HEK293 (cell line): ENCODE results near the gene NSUN6.
A peak's percentile ranks its signal among the peaks of the same experiment; 100 is the strongest.

ENCODE experiments used
- CTCF ChIA-PET: fragments of 350-600 bp; formaldehyde crosslinking; extraction: SDS; loops from one replicate; lab custom pipeline; 2021; ENCODE audit warnings: antibody characterized with exemption; lab: Yijun Ruan, JAX
- POLR2A ChIA-PET: fragments of 300-600 bp; formaldehyde crosslinking; extraction: SDS; loops from one replicate; lab custom pipeline; 2020; ENCODE audit warnings: antibody characterized with exemption, inconsistent platforms; lab: Yijun Ruan, JAX
- H3K27ac ChIP-seq: fragments of 200-500 bp; sonication (Bioruptor generic); 2 replicates; pipeline ENCODE4 v1.5.1; 2014; ENCODE audit warnings: low read depth, low read length, control low read depth, inconsistent platforms; ENCODE audit errors: extremely low read depth
- H3K36me3 ChIP-seq, 2 experiments: fragments of 200-500 bp in 1 of 2; sonication (Bioruptor generic) in 1 of 2; 1 replicate in 1 of 2; 2 replicates in 1 of 2; pipeline ENCODE4 v1.5.1; 2014 to 2017; ENCODE audit warnings: inconsistent platforms in 2 of 2, low read length in 2 of 2; ENCODE audit not compliant: control insufficient read depth in 2 of 2, insufficient read depth in 1 of 2
- H3K4me1 ChIP-seq: fragments of 200-500 bp; sonication (Bioruptor generic); 2 replicates; pipeline ENCODE4 v1.5.1; 2014; ENCODE audit warnings: mild to moderate bottlenecking, low read length, inconsistent platforms; ENCODE audit not compliant: control insufficient read depth, insufficient read depth
- H3K4me3 ChIP-seq: 2 replicates; pipeline ENCODE4 v1.5.1; 2011; ENCODE audit warnings: low read depth, mild to moderate bottlenecking, control low read depth, low read length, moderate library complexity
- H3K9me3 ChIP-seq: fragments of 200-500 bp; sonication (Bioruptor generic); 2 replicates; pipeline ENCODE4 v1.5.1; 2014; ENCODE audit warnings: low read depth, low read length, inconsistent platforms; ENCODE audit not compliant: control insufficient read depth, insufficient read depth
- EGR2 ChIP-seq: fragments of 450-650 bp; formaldehyde crosslinking; IDR thresholded peaks from 2 replicates; pipeline ENCODE4 v1.5.1; 2016; ENCODE audit warnings: low read depth, missing biosample characterization, missing genetic modification characterization
- INSM2 ChIP-seq: fragments of 450-650 bp; formaldehyde crosslinking; IDR thresholded peaks from 2 replicates; pipeline ENCODE4 v1.5.1; 2016; ENCODE audit warnings: missing biosample characterization, missing genetic modification characterization
- KLF9 ChIP-seq: fragments of 450-650 bp; formaldehyde crosslinking; IDR thresholded peaks from 2 replicates; pipeline ENCODE4 v1.5.1; 2016; ENCODE audit warnings: missing biosample characterization, missing genetic modification characterization, low read depth
- OSR2 ChIP-seq: fragments of 450-650 bp; formaldehyde crosslinking; IDR thresholded peaks from 2 replicates; pipeline ENCODE4 v1.5.1; 2016; ENCODE audit warnings: missing biosample characterization, missing genetic modification characterization
- PRDM10 ChIP-seq: fragments of 450-650 bp; formaldehyde crosslinking; IDR thresholded peaks from 2 replicates; pipeline ENCODE4 v1.5.1; 2016; ENCODE audit warnings: missing biosample characterization, missing genetic modification characterization
- SALL2 ChIP-seq: fragments of 450-650 bp; formaldehyde crosslinking; IDR thresholded peaks from 2 replicates; pipeline ENCODE4 v1.5.0; 2017; ENCODE audit warnings: missing biosample characterization, mild to moderate bottlenecking, missing genetic modification characterization, borderline replicate concordance
- ZBTB20 ChIP-seq: fragments of 450-650 bp; formaldehyde crosslinking; IDR thresholded peaks from 2 replicates; pipeline ENCODE4 v1.5.1; 2016; ENCODE audit warnings: missing biosample characterization, missing genetic modification characterization
- ZEB2 ChIP-seq: fragments of 450-650 bp; formaldehyde crosslinking; IDR thresholded peaks from 2 replicates; pipeline ENCODE4 v1.5.1; 2016; ENCODE audit warnings: missing biosample characterization, missing genetic modification characterization
- ZFP41 ChIP-seq: fragments of 450-650 bp; formaldehyde crosslinking; IDR thresholded peaks from 2 replicates; pipeline ENCODE4 v1.5.1; 2016; ENCODE audit warnings: missing biosample characterization, missing genetic modification characterization, borderline replicate concordance
- ZNF16 ChIP-seq: fragments of 450-650 bp; formaldehyde crosslinking; IDR thresholded peaks from 2 replicates; pipeline ENCODE4 v1.5.1; 2016; ENCODE audit warnings: low read depth, missing biosample characterization, missing genetic modification characterization
- ZNF184 ChIP-seq: fragments of 450-650 bp; IDR thresholded peaks from 2 replicates; pipeline ENCODE4 v1.5.1; 2018; ENCODE audit warnings: missing biosample characterization, mild to moderate bottlenecking, missing genetic modification characterization
- ZNF274 ChIP-seq, 2 experiments: fragments of 200-500 bp in 1 of 2; fragments of 450-650 bp in 1 of 2; sonication (Bioruptor generic) in 1 of 2; formaldehyde crosslinking in 1 of 2; IDR thresholded peaks; 2 replicates each; pipeline versions ENCODE4 v1.5.1 to v1.6.1; 2014 to 2016; ENCODE audit warnings: borderline replicate concordance in 1 of 2, inconsistent platforms in 1 of 2, low read length in 1 of 2, missing biosample characterization in 1 of 2, missing genetic modification characterization in 1 of 2
- ZNF292 ChIP-seq: fragments of 450-650 bp; formaldehyde crosslinking; IDR thresholded peaks from 2 replicates; pipeline ENCODE4 v1.5.1; 2016; ENCODE audit warnings: low read depth, missing biosample characterization, missing genetic modification characterization, borderline replicate concordance
- ZNF324 ChIP-seq: fragments of 450-650 bp; formaldehyde crosslinking; IDR thresholded peaks from 2 replicates; pipeline ENCODE4 v1.5.1; 2016; ENCODE audit warnings: missing biosample characterization, missing genetic modification characterization
- ZNF362 ChIP-seq: fragments of 450-650 bp; formaldehyde crosslinking; IDR thresholded peaks from 2 replicates; pipeline ENCODE4 v1.5.1; 2016; ENCODE audit warnings: missing biosample characterization, missing genetic modification characterization
- ZNF514 ChIP-seq: fragments of 450-650 bp; formaldehyde crosslinking; IDR thresholded peaks from 2 replicates; pipeline ENCODE4 v1.5.1; 2016; ENCODE audit warnings: missing biosample characterization, missing genetic modification characterization
- ZNF623 ChIP-seq: fragments of 450-650 bp; formaldehyde crosslinking; IDR thresholded peaks from 2 replicates; pipeline ENCODE4 v1.5.1; 2016; ENCODE audit warnings: missing biosample characterization, missing genetic modification characterization
- ZNF626 ChIP-seq: fragments of 450-650 bp; sonication (Bioruptor Pico); formaldehyde crosslinking; IDR thresholded peaks from 2 replicates; pipeline ENCODE4 v1.5.1; 2018; ENCODE audit warnings: missing biosample characterization, missing genetic modification characterization, inconsistent platforms
- ZNF658 ChIP-seq: fragments of 450-650 bp; formaldehyde crosslinking; IDR thresholded peaks from 2 replicates; pipeline ENCODE4; 2016; ENCODE audit warnings: missing biosample characterization, missing genetic modification characterization
- ZNF670 ChIP-seq: fragments of 450-650 bp; formaldehyde crosslinking; IDR thresholded peaks from 2 replicates; pipeline ENCODE4 v1.5.1; 2016; ENCODE audit warnings: missing biosample characterization, missing genetic modification characterization, low read depth
- ZNF768 ChIP-seq: fragments of 450-650 bp; formaldehyde crosslinking; IDR thresholded peaks from 2 replicates; pipeline ENCODE4 v1.5.1; 2018; ENCODE audit warnings: missing biosample characterization, mild to moderate bottlenecking, missing genetic modification characterization
- ZNF776 ChIP-seq: fragments of 450-650 bp; formaldehyde crosslinking; IDR thresholded peaks from 2 replicates; pipeline ENCODE4 v1.5.0; 2017; ENCODE audit warnings: missing biosample characterization, missing genetic modification characterization, borderline replicate concordance
- ZSCAN16 ChIP-seq: fragments of 450-650 bp; formaldehyde crosslinking; IDR thresholded peaks from 2 replicates; pipeline ENCODE4 v1.5.1; 2016; ENCODE audit warnings: missing biosample characterization, missing genetic modification characterization
- ZSCAN4 ChIP-seq: fragments of 450-650 bp; formaldehyde crosslinking; IDR thresholded peaks from 2 replicates; pipeline ENCODE4 v1.5.1; 2017; ENCODE audit warnings: missing biosample characterization, missing genetic modification characterization

NSUN6 gene

GRCh38 chr10:18680754-18681153 lies 29.4 kb upstream of the NSUN6 start:
- no peak for TF ChIP-seq ZNF184
- TF ChIP-seq ZEB2: no peak
- peak; percentile 64 for TF ChIP-seq ZBTB20 (tag by site-specific recombination)
- TF ChIP-seq, all 188 proteins: peak for 1
- Histone ChIP-seq H3K4me1 (no peaks in the 10 kb centered on the region), H3K27ac (no peak overlapping the region), H3K4me3 (no peak overlapping the region), H3K9me3 (no peaks in the 10 kb centered on the region), H3K36me3 (peaks cover 6 to 18% of the 10 kb centered on the region in 2 experiments)
- ChIA-PET POLR2A (interaction anchor here (0.9 kb wide), 1 partner anchor 21 kb away, joined by 3 read pairs; the partner anchor contains the start of gene ARL5B), CTCF (no interaction called here)

DNA sequence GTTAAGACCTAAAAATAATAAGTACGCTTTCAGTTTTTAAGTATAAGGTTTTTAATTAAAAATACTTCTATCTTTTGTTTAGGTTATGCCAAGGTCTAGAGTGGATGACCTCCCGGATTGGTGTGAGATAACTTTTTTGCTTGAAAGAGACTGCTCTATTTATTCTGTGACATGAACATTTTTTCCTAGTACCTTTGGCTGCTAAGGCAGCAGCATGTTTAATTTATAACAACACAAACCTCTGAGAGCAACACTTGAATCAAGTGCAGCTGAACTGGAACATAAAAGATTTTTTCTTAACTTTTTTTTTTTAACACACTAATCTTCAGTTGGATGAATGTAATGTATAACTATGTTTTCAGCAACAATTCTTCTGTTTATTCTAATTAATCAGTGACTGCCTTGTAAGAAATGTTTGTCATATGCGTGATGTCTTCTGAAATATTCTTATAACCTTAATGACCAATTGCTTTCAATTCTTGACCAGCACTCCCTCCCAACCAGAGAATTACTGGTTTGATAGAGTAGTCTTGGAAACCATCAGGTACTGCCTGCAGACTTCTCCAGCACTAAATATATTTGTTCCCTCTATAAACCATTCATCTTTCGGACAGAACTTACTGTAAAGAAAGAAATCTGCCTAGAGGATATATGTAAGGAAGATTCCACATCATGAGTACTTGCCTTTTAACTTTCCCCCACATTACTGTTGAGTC lies 23.9 kb upstream of the NSUN6 start:
- ChIA-PET CTCF (no interaction called here), POLR2A (no interaction called here)
- Histone ChIP-seq H3K36me3 (peaks cover 33 to 53% of the 10 kb centered on the region in 2 experiments), H3K4me1 (no peaks in the 10 kb centered on the region), H3K27ac (no peak overlapping the region), H3K9me3 (no peaks in the 10 kb centered on the region), H3K4me3 (no peak overlapping the region)
- TF ChIP-seq ZNF768 (tag by site-specific recombination) (no peak), ZNF274 (IDR thresholded peaks at IDR 0.05; ENCODE audit: low read length) (no peak), ZNF274 (tag by site-specific recombination; IDR thresholded peaks at IDR 0.05; ENCODE audit: borderline replicate concordance) (no peak), ZNF292 (tag by site-specific recombination) (no peak), EGR2 (tag by site-specific recombination) (no peak), ZNF670 (tag by site-specific recombination) (no peak), ZSCAN4 (tag by site-specific recombination) (no peak)

DNA sequence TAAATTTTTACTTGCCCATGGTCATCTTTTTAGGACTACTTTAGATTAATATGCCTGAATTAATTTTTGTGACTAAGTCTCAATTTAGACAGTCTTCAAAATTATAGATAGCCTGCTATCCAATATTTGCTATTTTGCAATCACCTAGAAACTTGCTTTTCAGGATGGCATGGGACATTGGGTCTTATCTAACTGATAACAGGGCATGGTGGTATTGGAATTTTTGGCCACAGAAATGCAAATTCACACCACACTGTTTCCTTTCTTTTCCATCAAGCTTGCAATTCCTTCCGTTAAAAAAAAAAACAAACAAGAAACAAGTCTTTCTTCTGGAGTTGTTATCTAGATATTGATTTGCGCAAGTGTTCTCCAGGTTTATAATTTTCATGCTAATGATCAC lies 16.6 kb upstream of the NSUN6 start:
- ChIA-PET CTCF (interaction anchor here (0.7 kb wide), 1 partner anchor 65 kb away, joined by 5 read pairs; no protein-coding TSS in a partner anchor), POLR2A (interaction anchor here (1.1 kb wide), 1 partner anchor 9 kb away, joined by 3 read pairs; the partner anchor contains the start of gene ARL5B)
- Histone ChIP-seq H3K36me3 (peaks cover 44 to 54% of the 10 kb centered on the region in 2 experiments), H3K27ac (no peak overlapping the region), H3K4me1 (peaks cover 9% of the 10 kb centered on the region), H3K4me3 (no peak overlapping the region), H3K9me3 (no peaks in the 10 kb centered on the region)
- TF ChIP-seq OSR2: no peak
- no peak for TF ChIP-seq ZNF626
- no peak for TF ChIP-seq PRDM10 (tag by site-specific recombination)
- TF ChIP-seq ZNF324 (tag by site-specific recombination): no peak
- no peak for TF ChIP-seq ZNF658
- TF ChIP-seq ZFP41 (tag by site-specific recombination): no peak
- no peak for TF ChIP-seq ZSCAN16 (tag by site-specific recombination)
- no peak for TF ChIP-seq ZNF16
- TF ChIP-seq ZNF776 (tag by site-specific recombination): no peak
- TF ChIP-seq ZNF623 (tag by site-specific recombination): no peak
- TF ChIP-seq INSM2 (tag by site-specific recombination): no peak
- no peak for TF ChIP-seq KLF9 (tag by site-specific recombination)
- no peak for TF ChIP-seq SALL2 (tag by site-specific recombination)
- TF ChIP-seq ZNF362 (tag by site-specific recombination): no peak
- no peak for TF ChIP-seq ZNF514
